C1 segment of cervical spinal cord (tissue), 14 donors: ENCODE measurements around the gene YPEL4.
"Not testable (repeated sequence)": the region's sequence is repeated elsewhere in the genome, so short reads cannot be mapped to it uniquely, and the experiment has no call there.

Experiments
- DNase-seq, 14 donors: peaks; one replicate each; lab custom pipeline; 2025; lab: John Stamatoyannopoulos, UW

The YPEL4 gene, protein sequence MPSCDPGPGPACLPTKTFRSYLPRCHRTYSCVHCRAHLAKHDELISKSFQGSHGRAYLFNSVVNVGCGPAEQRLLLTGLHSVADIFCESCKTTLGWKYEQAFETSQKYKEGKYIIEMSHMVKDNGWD

DNA sequence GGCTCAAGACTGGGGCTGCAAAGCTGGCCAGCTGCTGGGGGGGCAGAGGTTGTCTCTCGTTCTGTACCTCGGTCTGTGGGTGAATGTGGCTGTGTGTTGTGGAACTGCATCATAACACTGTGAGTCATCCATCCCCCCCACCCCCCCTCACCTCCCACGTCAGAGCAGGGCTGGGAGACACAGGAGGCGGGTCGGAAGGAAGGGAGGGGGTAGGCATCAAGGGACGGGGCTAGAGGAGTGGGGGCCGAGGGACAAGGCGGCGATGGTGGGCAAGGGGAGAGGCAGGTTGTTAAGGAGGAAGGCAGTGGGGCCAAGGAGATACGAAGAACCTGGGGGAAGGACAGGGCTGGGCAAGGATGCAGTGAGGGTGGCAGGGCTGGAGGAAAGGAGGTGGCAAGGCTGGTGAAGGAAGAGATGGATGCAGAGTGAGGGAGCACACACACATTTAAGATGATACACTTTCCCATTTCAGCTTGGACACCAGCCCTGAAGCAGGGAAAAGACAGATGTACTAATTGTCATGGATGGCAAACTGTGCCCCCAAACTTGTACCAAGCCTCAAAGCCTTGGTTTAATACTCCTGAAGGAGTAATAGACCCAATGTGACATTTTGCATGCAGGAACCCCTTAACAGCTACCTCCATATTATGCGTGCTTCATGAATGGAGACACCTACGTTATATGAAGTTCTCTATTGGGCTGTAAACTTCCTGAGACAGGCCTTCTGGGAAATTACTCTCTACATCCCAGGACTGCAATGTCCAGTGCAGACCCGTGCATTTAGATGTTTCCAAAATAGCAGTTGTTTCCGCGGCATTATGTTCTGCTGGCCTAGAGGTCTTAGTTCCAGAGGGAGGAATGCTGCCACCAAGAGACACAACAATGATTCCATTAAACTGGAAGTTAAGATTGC is at the start of gene YPEL4:
Gene YPEL4, minus strand, starts transcription at position 87 of the 913 bp plus-strand sequence. CDS start 2,805 bp downstream, outside the sequence.
- peak in 12 of 14 donors; percentile 31 to 94 (median 64) for DNase-seq

DNA sequence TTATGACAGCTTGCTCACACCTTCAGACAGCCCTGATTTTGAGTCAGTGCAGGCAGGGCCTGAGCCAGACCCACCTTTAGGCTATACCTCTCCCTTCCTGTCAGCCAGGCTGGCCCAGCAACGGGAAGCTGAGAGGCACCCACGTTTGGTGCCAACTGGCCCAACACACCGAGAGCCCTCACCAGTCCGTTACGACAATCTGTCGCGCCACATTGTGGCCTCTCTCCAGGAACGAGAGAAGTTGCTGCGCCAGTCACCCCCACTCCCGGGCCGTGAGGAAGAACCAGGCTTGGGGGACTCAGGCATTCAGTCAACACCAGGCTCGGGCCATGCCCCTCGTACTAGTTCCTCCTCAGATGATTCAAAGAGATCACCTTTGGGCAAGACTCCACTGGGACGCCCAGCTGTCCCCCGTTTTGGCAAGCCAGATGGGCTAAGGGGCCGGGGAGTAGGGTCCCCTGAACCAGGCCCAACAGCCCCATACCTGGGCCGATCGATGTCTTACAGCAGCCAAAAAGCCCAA is 49.2 kb upstream of the YPEL4 start:
- DNase-seq, result no peak

GRCh38 chr11:57690474-57690873 is 40.8 kb upstream of the YPEL4 start:
- DNase-seq, result not testable (repeated sequence)

- DNase-seq, result no peak
Measured at GRCh38 chr11:57681168-57681567, 31.5 kb upstream of the YPEL4 start.

DNA sequence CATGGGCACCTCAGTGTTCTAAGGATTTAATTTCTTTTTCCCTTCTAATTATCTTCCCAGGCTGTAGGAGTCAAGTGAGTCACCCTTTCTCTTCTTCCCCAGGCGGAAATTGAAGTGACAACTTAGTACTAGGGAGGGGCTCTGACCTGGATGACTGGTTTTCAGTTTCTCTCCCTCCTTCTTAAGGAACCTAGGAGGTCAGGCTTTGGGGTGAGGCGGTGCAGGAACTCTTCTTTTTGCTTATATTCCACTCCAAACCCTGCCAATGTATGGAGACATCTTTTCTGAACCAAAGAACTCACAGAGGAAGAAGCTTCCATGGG is 30.8 kb upstream of the YPEL4 start:
- DNase-seq, result no peak

DNA sequence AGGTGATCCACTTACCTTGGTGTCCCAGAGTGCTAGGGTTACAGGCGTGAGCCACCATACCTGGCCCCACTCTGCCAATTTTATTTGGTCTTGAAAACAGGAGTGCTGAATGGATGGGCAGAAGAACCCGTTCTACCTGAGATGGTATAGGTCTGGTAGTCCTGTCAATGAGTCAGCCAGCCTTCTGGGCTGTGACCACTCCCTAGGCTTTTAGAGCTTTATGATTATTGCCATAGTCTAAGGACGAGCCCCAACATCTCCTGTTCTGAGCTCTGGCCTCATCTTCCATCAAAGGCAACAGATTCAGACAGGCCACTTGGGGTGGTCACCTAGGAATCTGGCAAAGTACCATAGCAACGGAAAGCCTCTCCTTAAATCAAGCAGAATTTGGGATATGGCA is 29.7 kb upstream of the YPEL4 start:
- DNase-seq, result no peak

DNA sequence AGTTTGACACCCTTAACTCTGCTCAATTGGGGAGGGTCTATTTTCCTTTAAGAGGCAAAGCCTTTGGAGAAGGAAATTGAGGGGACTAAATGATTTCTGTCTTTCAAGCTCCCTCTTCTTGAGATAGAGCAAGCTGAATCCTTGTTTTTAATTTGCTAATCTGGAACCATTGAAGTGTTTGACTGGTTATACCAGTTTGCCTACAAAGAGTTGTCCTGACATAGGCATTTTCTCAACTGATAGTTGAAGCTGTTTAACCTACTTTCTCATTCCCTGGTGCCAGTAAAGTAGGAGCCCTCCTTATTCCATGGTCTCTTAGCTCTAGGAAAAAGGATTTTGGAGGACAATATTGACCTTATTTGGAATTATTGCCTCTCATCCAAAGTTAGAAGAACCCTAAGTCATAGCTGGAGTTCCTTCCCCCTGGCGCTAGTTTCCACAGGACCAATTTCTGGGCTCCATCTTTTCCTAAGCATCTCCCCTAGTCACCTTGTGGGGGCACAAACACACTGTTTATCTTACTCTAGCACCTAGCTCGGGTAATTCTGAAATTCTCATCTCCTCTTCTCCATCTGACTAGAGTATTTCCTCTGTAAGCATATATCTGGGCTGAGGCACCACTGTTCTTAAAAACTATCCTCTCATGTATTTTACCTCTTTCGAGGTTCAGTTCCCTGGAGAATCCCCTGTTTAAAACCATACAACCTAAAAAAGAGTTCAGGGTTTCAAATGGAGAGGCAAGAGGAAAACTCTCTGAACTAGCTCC is 25.6 kb upstream of the YPEL4 start:
- DNase-seq, result no peak

GRCh38 chr11:57674251-57674650 is 24.5 kb upstream of the YPEL4 start:
- DNase-seq, result no peak

DNA sequence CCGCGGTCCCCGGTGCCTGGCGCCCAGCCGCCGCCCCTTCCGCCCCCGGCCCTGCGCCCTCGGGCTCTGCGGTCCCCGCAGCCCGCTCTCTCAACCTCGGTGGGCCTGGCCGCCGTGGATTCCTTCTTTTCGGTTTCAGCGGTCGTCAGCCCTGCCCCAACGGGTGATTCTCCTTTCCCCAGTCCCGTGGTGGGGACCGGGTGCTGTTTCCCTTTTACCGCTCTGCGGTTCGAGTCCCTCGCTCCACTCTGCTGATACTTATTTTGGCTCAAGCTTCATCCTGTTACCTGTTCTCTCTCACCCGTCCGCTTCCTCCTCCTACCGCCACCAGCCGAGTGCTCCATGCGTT is 18.7 kb upstream of the YPEL4 start:
- DNase-seq, result peak in 1 of 14 donors; percentile 53

DNA sequence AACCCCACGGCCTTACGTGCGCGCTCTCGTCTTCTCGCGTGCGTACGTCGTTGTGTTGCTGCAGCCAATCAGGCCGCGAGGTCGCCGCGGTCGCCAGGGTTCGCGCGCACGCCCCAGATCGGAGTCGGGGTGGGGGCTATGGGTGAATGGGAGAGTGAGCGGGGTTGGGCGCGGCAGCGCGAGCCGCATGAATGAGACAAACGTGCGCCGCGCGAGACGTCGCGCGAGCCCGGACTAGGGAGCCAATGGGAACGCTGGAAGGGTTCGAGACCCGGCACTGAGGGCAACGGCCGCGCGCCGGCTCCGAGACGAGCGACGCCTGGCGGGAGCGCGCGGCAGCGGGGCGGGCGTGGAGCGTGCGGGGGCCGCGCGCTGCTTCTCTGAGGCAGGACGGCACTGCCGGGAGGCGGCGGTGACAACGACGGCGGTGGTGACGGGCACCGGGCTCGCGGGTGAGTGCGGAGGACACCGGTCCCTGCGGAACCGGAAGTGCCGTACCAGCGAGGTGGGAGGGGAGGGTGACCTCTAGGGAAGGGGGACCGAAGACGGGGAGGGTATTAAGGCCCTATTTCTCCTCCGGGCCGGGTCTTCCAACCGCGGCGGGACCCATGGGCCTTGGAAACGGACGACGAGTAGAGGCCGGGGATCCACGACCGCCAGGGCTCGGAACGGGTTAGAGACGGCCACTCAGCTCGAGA is 18.2 kb upstream of the YPEL4 start, which contains the start of gene ZDHHC5:
Gene ZDHHC5, plus strand, starts transcription at position 379 of the 698 bp plus-strand sequence. CDS start 4,977 bp downstream, outside the sequence.
- DNase-seq, result peak; percentile 84 to 100 (median 98)

DNA sequence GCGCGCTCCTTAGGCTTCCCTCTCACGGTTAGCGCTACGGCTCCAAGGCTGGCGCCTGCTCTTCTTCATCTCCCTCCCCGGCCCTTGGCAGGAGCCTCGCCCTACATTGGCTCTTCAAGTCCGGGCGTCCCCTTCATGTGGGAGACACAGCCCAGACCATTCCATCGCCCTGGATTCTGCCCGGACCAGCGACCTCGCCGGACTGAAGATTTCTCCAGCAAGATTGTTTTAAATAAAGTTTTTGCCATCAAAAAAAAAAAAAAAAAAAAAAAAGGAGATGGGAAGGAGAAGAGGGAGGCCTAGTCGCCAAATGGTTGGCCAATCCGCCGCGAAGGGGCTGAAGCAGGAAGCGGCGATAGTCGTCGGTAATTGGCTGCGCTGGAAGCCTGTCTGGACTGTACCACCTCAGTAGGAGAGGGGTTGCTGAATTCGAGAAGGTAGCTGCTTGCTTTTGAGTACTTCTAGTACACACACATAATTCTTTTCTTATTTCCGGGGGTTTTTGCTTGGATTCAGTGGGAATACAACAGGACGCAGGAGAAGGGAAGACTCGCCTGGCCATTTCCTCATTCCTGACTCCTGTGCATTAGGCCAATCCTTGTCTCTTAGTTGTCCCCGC is 17.5 kb upstream of the YPEL4 start:
- DNase-seq, result peak in 13 of 14 donors; percentile 84 to 100 (median 98)

GRCh38 chr11:57663975-57664374 is 14.3 kb upstream of the YPEL4 start:
- no peak for DNase-seq

GRCh38 chr11:57662893-57663292 is 13.2 kb upstream of the YPEL4 start:
- no peak for DNase-seq

GRCh38 chr11:57659669-57660068 is 10.0 kb upstream of the YPEL4 start:
- no peak for DNase-seq

GRCh38 chr11:57658023-57658361 is 8.3 kb upstream of the YPEL4 start:
- no peak for DNase-seq

DNA sequence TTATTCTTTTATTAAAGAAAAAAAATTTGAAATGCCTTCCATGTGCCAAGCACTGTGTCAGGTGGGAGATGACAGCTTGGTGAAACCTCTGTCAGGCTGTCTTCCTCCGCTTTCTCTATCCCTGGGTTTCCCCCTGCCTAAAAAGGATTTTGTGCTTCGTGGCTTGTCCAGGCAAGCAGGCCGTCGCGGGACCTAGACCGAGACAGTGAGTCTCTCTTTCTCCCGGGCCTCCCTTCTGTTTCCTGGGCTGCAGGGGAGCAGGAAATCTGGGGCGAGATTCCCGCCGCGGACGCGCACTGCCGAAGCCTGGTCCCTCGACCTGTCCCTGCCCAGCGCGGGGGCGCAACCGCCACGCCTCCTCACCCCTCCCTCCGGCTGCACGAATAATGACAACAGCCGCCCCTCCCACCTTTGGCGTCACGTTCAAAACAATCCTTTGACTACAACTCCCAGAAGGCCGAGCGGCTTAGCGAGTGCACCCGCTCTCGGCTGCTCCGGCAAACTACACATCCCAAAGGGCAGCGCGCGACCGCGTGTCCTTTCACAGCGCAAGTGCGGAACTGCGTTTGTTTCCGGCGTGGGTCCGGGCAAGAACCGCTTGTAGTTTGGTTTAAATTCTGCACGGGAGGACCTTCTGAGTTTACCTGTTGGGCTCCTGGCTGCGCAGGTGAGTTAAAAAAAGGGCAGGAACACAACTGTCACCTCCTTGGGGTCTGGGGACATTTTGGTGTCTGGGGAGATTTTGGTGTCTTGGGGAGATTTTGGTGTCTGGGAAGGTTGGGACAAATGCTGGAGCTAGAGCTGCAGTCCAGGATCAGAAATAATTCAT is 7.7 kb upstream of the YPEL4 start, which contains the start of gene CLP1:
Gene CLP1, plus strand, starts transcription at position 569 of the 829 bp plus-strand sequence. CDS start 1,715 bp downstream, outside the sequence.
- DNase-seq, result peak; percentile 94 to 99 (median 99)

- no peak for DNase-seq
Measured at GRCh38 chr11:57656885-57657193, 7.1 kb upstream of the YPEL4 start.

DNA sequence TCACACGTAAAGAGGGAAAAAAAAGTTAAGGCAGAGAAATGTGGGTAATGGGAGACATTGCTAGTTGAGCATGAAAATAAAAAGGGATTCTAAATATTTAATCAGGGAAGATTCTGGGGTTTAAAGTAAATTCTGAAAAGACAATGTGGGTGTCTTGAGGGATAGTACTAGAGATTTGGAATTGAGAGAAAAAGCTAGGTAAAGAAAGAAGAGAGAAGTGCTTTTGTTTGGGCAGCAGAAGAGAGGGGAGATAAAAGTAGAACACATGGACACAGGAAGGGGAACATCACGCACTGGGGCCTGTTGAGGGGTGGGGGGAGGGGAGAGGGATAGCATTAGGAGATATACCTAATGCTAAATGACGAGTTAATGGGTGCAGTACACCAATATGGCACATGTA is 3.5 kb upstream of the YPEL4 start:
- no peak for DNase-seq

GRCh38 chr11:57652662-57653061 is 3.0 kb upstream of the YPEL4 start:
- DNase-seq, result no peak

DNA sequence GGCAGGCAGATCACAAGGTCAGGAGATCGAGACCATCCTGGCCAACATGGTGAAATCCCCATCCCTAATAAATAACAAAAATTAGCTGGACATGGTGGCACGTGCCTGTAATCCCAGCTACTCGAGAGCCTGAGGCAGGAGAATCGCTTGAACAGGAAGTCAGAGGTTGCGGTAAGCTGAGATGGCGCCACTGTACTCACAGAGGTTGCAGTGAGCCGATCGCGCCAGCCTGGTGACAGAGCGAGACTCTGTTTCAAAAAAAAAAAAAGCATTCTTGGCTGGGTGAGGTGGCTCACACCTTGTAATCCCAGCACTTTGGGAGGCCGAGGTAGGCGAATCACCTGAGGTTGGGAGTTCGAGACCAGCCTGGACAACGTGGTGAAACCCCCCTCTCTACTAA is 2.5 kb upstream of the YPEL4 start:
- not testable (repeated sequence) for DNase-seq
